PFSK-1 (cell line): Measurements from ENCODE around the gene HDGFL3.

ENCODE experiments used
- POLR2AphosphoS5 ChIP-seq: IDR thresholded peaks from 2 replicates; pipeline ENCODE4 v1.6.1; 2012; ENCODE audit warnings: low read depth, mild to moderate bottlenecking, control low read depth, low read length, moderate library complexity
- REST ChIP-seq, 2 experiments: IDR thresholded peaks; 2 replicates each; pipeline versions ENCODE4 v1.6.1 to v1.8.0; 2011 to 2012; ENCODE audit warnings: low read depth in 2 of 2, low read length in 2 of 2, control low read depth in 1 of 2, inconsistent platforms in 1 of 2, mild to moderate bottlenecking in 1 of 2, moderate library complexity in 1 of 2; ENCODE audit not compliant: insufficient read depth in 1 of 2
- SIN3A ChIP-seq: IDR thresholded peaks from 2 replicates; pipeline ENCODE4 v1.6.1; 2012; ENCODE audit warnings: mild to moderate bottlenecking, low read length, moderate library complexity, borderline replicate concordance; ENCODE audit not compliant: insufficient read depth
- TAF1 ChIP-seq: IDR thresholded peaks from 2 replicates; pipeline ENCODE4 v1.6.1; 2012; ENCODE audit warnings: low read length, control low read depth, borderline replicate concordance; ENCODE audit not compliant: insufficient read depth

GRCh38 chr15:83185561-83185960 lies 22.1 kb downstream of the HDGFL3 start:
- TF ChIP-seq POLR2AphosphoS5, result no peak
- no peak for TF ChIP-seq SIN3A
- no peak for TF ChIP-seq REST (IDR thresholded peaks at IDR 0.05; ENCODE audit: insufficient read depth in 1 of 2, low read depth in 2 of 2, low read length in 2 of 2)
- no peak for TF ChIP-seq TAF1
